ENCODE data around the gene JMJD8.
A peak's percentile ranks its signal among the peaks of the same experiment; 100 is the strongest.

The JMJD8 gene

GRCh38 chr16:684071-684794 is at the start of gene JMJD8:
JMJD8 (minus strand) TSS chr16:684334; CDS start chr16:684319, 15 bp downstream.
- DNase-seq (ENCODE audit: extremely low spot score, insufficient read length, low read depth) (peak; percentile 93), FAIRE-seq (peak; percentile 98)

- FAIRE-seq: no peak
- DNase-seq (ENCODE audit: extremely low spot score, insufficient read length, low read depth): no peak
Measured at GRCh38 chr16:733382-734207, 49.5 kb upstream of the JMJD8 start.

GRCh38 chr16:732936-733335 is 48.8 kb upstream of the JMJD8 start:
- DNase-seq (ENCODE audit: extremely low spot score, insufficient read length, low read depth) (no peak), FAIRE-seq (no peak)

GRCh38 chr16:732332-732731 is 48.2 kb upstream of the JMJD8 start:
- DNase-seq (ENCODE audit: extremely low spot score, insufficient read length, low read depth) (no peak), FAIRE-seq (no peak)

GRCh38 chr16:730666-731509 is 46.8 kb upstream of the JMJD8 start:
- FAIRE-seq: no peak
- DNase-seq (ENCODE audit: extremely low spot score, insufficient read length, low read depth): no peak

- FAIRE-seq: no peak
- no peak for DNase-seq (ENCODE audit: extremely low spot score, insufficient read length, low read depth)
Measured at GRCh38 chr16:729768-730665, 45.9 kb upstream of the JMJD8 start.

- FAIRE-seq (no peak), DNase-seq (ENCODE audit: extremely low spot score, insufficient read length, low read depth) (no peak)
Measured at GRCh38 chr16:728890-729744, 45.0 kb upstream of the JMJD8 start.

- peak; percentile 55 for DNase-seq (ENCODE audit: extremely low spot score, insufficient read length, low read depth)
- FAIRE-seq: peak; percentile 80
Measured at GRCh38 chr16:728131-728889, 44.2 kb upstream of the JMJD8 start.

- DNase-seq (ENCODE audit: extremely low spot score, insufficient read length, low read depth): no peak
- peak; percentile 9 for FAIRE-seq
Measured at GRCh38 chr16:727291-727977, 43.3 kb upstream of the JMJD8 start.

- DNase-seq (ENCODE audit: extremely low spot score, insufficient read length, low read depth): no peak
- no peak for FAIRE-seq
Measured at GRCh38 chr16:726438-727290, 42.5 kb upstream of the JMJD8 start, which contains the start of the genes CCDC78 and HAGHL. CCDC78 (minus strand) TSS chr16:726443; CDS start chr16:726367, 76 bp downstream. HAGHL (plus strand) TSS chr16:727106; CDS start chr16:727510, 404 bp downstream.

- DNase-seq (ENCODE audit: extremely low spot score, insufficient read length, low read depth): no peak
Measured at GRCh38 chr16:726188-726437, 42.0 kb upstream of the JMJD8 start.

GRCh38 chr16:725463-726187 is 41.5 kb upstream of the JMJD8 start:
- no peak for FAIRE-seq
- DNase-seq (ENCODE audit: extremely low spot score, insufficient read length, low read depth): no peak

More at GRCh38 chr16:726188-726437, 42.0 kb upstream of the JMJD8 start:
- no peak for FAIRE-seq

- DNase-seq (ENCODE audit: extremely low spot score, insufficient read length, low read depth): no peak
- no peak for FAIRE-seq
Measured at GRCh38 chr16:725041-725376, 40.9 kb upstream of the JMJD8 start.

GRCh38 chr16:724188-725040 is 40.3 kb upstream of the JMJD8 start:
- FAIRE-seq: no peak
- no peak for DNase-seq (ENCODE audit: extremely low spot score, insufficient read length, low read depth)

GRCh38 chr16:723695-724094 is 39.6 kb upstream of the JMJD8 start:
- DNase-seq (ENCODE audit: extremely low spot score, insufficient read length, low read depth): no peak
- FAIRE-seq: no peak

Measured in GM18507 (cell line).